GM23338 (cell line): ENCODE results near the gene VSTM2L. TPM values are rescaled to one million over a fixed set of nuclear protein-coding genes. Genes with fewer than 3 reads are reported as not detected.

ENCODE experiments used
- ATAC-seq: fragments of 200-7000 bp; cut with Tn5 transposase; 3 replicates; pipeline ENCODE4 v1.9.1; 2020
- DNase-seq: peaks from one replicate; pipeline ENCODE4 v3.0.0-alpha.2; 2015; ENCODE audit warnings: low spot score
- H2AFZ ChIP-seq: fragments of 200-600 bp; sonication (generic); 2 replicates; pipeline ENCODE4 v1.8.0; 2016; ENCODE audit warnings: antibody characterized with exemption, mild to moderate bottlenecking, moderate library complexity
- H3F3A ChIP-seq: fragments of 200-600 bp; sonication (generic); replicated peaks from 2 replicates; pipeline ENCODE4 v1.8.0; 2017; ENCODE audit warnings: antibody characterized with exemption, mixed run types, low read depth
- H3K27ac ChIP-seq: fragments of 200-600 bp; sonication (generic); 2 replicates; pipeline ENCODE4 v1.6.1; 2016; ENCODE audit warnings: low read depth
- H3K27me3 ChIP-seq: fragments of 200-600 bp; sonication (generic); 2 replicates; pipeline ENCODE4 v1.8.0; 2016; ENCODE audit warnings: mild to moderate bottlenecking, mixed run types, moderate library complexity; ENCODE audit not compliant: insufficient read depth
- H3K36me3 ChIP-seq: fragments of 200-600 bp; sonication (generic); 2 replicates; pipeline ENCODE4 v1.8.0; 2016; ENCODE audit warnings: mild to moderate bottlenecking; ENCODE audit not compliant: insufficient read depth
- H3K4me1 ChIP-seq: fragments of 200-600 bp; sonication (generic); 2 replicates; pipeline ENCODE4 v1.8.0; 2016; ENCODE audit warnings: mild to moderate bottlenecking, moderate library complexity; ENCODE audit not compliant: insufficient read depth
- H3K4me2 ChIP-seq: fragments of 200-600 bp; sonication (generic); 2 replicates; pipeline ENCODE4 v1.7.1; 2017; ENCODE audit warnings: mixed run types
- H3K4me3 ChIP-seq: fragments of 200-600 bp; sonication (generic); 2 replicates; pipeline ENCODE4 v1.6.1; 2016; ENCODE audit warnings: mixed run types
- H3K79me2 ChIP-seq: fragments of 200-600 bp; sonication (generic); replicated peaks from 2 replicates; pipeline ENCODE4 v1.8.0; 2017; ENCODE audit warnings: mild to moderate bottlenecking; ENCODE audit not compliant: insufficient read depth
- H3K9me2 ChIP-seq: fragments of 200-600 bp; sonication (generic); 2 replicates; pipeline ENCODE4 v1.8.0; 2017; ENCODE audit not compliant: insufficient read depth
- H4K20me1 ChIP-seq: fragments of 200-600 bp; sonication (generic); replicated peaks from 2 replicates; pipeline ENCODE4 v1.8.0; 2017; ENCODE audit warnings: mild to moderate bottlenecking; ENCODE audit not compliant: insufficient read depth
- H3K27ac Mint-ChIP-seq: 2 replicates; pipeline ENCODE4 v1.8.0; 2020; ENCODE audit warnings: inconsistent platforms, mild to moderate bottlenecking, moderate library complexity, mixed read lengths
- H3K27me3 Mint-ChIP-seq: 3 replicates; pipeline ENCODE4 v1.8.0; 2022; ENCODE audit warnings: low read depth, mild to moderate bottlenecking, moderate library complexity, mixed read lengths, inconsistent platforms; ENCODE audit not compliant: insufficient read depth, poor library complexity
- H3K36me3 Mint-ChIP-seq: 3 replicates; pipeline ENCODE4 v1.8.0; 2021; ENCODE audit warnings: low read depth, mild to moderate bottlenecking, inconsistent platforms, moderate library complexity, mixed read lengths
- H3K4me1 Mint-ChIP-seq: 3 replicates; pipeline ENCODE4 v1.8.0; 2020; ENCODE audit warnings: mild to moderate bottlenecking, inconsistent platforms, mixed read lengths
- H3K4me3 Mint-ChIP-seq: 3 replicates; pipeline ENCODE4 v1.8.0; 2021; ENCODE audit warnings: moderate library complexity, mild to moderate bottlenecking, inconsistent platforms, mixed read lengths
- H3K9me3 Mint-ChIP-seq: 3 replicates; pipeline ENCODE4 v1.8.0; 2020; ENCODE audit warnings: moderate library complexity, mild to moderate bottlenecking, inconsistent platforms, mixed read lengths
- CTCF ChIP-seq, 2 experiments: fragments of 200-600 bp in 1 of 2; sonication (generic) in 1 of 2; conservative IDR thresholded peaks; 2 replicates each; pipeline versions ENCODE4 v1.5.1 to v1.6.1; 2016 to 2017; ENCODE audit warnings: antibody characterized with exemption in 2 of 2, low read depth in 2 of 2, mild to moderate bottlenecking in 2 of 2, moderate library complexity in 1 of 2
- EZH2 ChIP-seq: fragments of 200-600 bp; sonication (generic); IDR thresholded peaks from one replicate; pipeline ENCODE4 v1.8.0; 2017; ENCODE audit warnings: antibody characterized with exemption, mild to moderate bottlenecking, low read depth; ENCODE audit not compliant: unreplicated experiment
- EZH2phosphoT487 ChIP-seq: fragments of 200-600 bp; sonication (generic); IDR thresholded peaks from one replicate; pipeline ENCODE4 v1.8.1; 2018; ENCODE audit warnings: antibody characterized with exemption; ENCODE audit not compliant: unreplicated experiment
- ZNF331 ChIP-seq: fragments of 250-450 bp; sonication (Bioruptor Pico); IDR thresholded peaks from 2 replicates; pipeline ENCODE4 v1.5.0; 2020; ENCODE audit warnings: low read depth, mild to moderate bottlenecking, moderate library complexity
- ZNF462 ChIP-seq: fragments of 250-450 bp; sonication (Bioruptor Pico); IDR thresholded peaks from 2 replicates; pipeline ENCODE4 v1.5.0; 2020; ENCODE audit warnings: mild to moderate bottlenecking, moderate library complexity
- polyA plus RNA-seq: library from polyadenylated mRNA; unstranded; fragments of >200 nt; fragmentation: Nextera tagmentation; extraction: Ambion mirVana; gene quantifications from 2 replicates; pipeline ENCODE4 v1.2.1, GENCODE V29; 2016
- total RNA-seq: library from RNA; depleted of rRNA; stranded (reverse); fragments of >200 nt; shearing (Covaris generic); gene quantifications from 2 replicates; pipeline ENCODE4 v1.2.3, GENCODE V29; 2014
- TF ChIP-seq, protein P1 (sequence below): IDR thresholded peaks from one replicate; pipeline ENCODE4 v1.6.1; 2018; ENCODE audit warnings: antibody characterized with exemption; ENCODE audit not compliant: unreplicated experiment
- TF ChIP-seq, protein P2 (sequence below): IDR thresholded peaks from 2 replicates; pipeline ENCODE4 v1.6.1; 2016; ENCODE audit warnings: antibody characterized with exemption

Gene VSTM2L
- total and polyA plus RNA-seq, 2 experiments from 2014 or later: 0.60 to 1.9 TPM

- Histone ChIP-seq H3K4me1 (no peaks in the 10 kb centered on the region), H3K79me2 (no peaks in the 10 kb centered on the region), H3K4me3 (no peak overlapping the region), H3K4me2 (no peak overlapping the region), H3K36me3 (no peaks in the 10 kb centered on the region), H3F3A (no peaks in the 10 kb centered on the region), H2AFZ (no peak overlapping the region), H3K27ac (no peak overlapping the region), H3K27me3 (no peaks in the 10 kb centered on the region), H3K9me2 (no peaks in the 10 kb centered on the region), H4K20me1 (no peaks in the 10 kb centered on the region)
- Mint-ChIP-seq H3K27ac (no peak overlapping the region), H3K27me3 (peaks cover 4% of the 10 kb centered on the region), H3K9me3 (no peaks in the 10 kb centered on the region), H3K4me3 (no peak overlapping the region), H3K36me3 (no peaks in the 10 kb centered on the region; the same call in 2 of the 3 replicates), H3K4me1 (peaks cover 6% of the 10 kb centered on the region)
- DNase-seq (no peak), ATAC-seq (no peak)
- no peak for TF ChIP-seq CTCF (conservative IDR thresholded peaks at IDR 0.05; ENCODE audit: low read depth in 2 of 2)
Observed at GRCh38 chr20:37893566-37894241, 9.2 kb upstream of the VSTM2L start.

- no peak overlapping the region for H3K4me3 Mint-ChIP-seq
- no peak overlapping the region for H3K4me2 ChIP-seq
- no peak overlapping the region for H2AFZ ChIP-seq
- no peaks in the 10 kb centered on the region for H3K27me3 ChIP-seq
- DNase-seq: no peak
- no peaks in the 10 kb centered on the region for H3K9me3 Mint-ChIP-seq
- H3K36me3 Mint-ChIP-seq: no peaks in the 10 kb centered on the region; the same call in 2 of the 3 replicates
- no peaks in the 10 kb centered on the region for H3K79me2 ChIP-seq
- H3K27ac ChIP-seq: no peak overlapping the region
- no peak overlapping the region for H3K4me3 ChIP-seq
- no peak overlapping the region for H3K27ac Mint-ChIP-seq
- H3K4me1 Mint-ChIP-seq: peaks cover 6% of the 10 kb centered on the region
- no peaks in the 10 kb centered on the region for H4K20me1 ChIP-seq
- H3K27me3 Mint-ChIP-seq: peaks cover 4% of the 10 kb centered on the region
- H3F3A ChIP-seq: no peaks in the 10 kb centered on the region
- ATAC-seq: no peak
- H3K36me3 ChIP-seq: no peaks in the 10 kb centered on the region
- H3K4me1 ChIP-seq: no peaks in the 10 kb centered on the region
- no peaks in the 10 kb centered on the region for H3K9me2 ChIP-seq
- TF ChIP-seq ZNF462 (CRISPR knock-in tag): no peak
- TF ChIP-seq, protein P1, sequence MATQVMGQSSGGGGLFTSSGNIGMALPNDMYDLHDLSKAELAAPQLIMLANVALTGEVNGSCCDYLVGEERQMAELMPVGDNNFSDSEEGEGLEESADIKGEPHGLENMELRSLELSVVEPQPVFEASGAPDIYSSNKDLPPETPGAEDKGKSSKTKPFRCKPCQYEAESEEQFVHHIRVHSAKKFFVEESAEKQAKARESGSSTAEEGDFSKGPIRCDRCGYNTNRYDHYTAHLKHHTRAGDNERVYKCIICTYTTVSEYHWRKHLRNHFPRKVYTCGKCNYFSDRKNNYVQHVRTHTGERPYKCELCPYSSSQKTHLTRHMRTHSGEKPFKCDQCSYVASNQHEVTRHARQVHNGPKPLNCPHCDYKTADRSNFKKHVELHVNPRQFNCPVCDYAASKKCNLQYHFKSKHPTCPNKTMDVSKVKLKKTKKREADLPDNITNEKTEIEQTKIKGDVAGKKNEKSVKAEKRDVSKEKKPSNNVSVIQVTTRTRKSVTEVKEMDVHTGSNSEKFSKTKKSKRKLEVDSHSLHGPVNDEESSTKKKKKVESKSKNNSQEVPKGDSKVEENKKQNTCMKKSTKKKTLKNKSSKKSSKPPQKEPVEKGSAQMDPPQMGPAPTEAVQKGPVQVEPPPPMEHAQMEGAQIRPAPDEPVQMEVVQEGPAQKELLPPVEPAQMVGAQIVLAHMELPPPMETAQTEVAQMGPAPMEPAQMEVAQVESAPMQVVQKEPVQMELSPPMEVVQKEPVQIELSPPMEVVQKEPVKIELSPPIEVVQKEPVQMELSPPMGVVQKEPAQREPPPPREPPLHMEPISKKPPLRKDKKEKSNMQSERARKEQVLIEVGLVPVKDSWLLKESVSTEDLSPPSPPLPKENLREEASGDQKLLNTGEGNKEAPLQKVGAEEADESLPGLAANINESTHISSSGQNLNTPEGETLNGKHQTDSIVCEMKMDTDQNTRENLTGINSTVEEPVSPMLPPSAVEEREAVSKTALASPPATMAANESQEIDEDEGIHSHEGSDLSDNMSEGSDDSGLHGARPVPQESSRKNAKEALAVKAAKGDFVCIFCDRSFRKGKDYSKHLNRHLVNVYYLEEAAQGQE: no peak
- TF ChIP-seq ZNF331: no peak
- TF ChIP-seq EZH2phosphoT487: no peak
- TF ChIP-seq, protein P2, sequence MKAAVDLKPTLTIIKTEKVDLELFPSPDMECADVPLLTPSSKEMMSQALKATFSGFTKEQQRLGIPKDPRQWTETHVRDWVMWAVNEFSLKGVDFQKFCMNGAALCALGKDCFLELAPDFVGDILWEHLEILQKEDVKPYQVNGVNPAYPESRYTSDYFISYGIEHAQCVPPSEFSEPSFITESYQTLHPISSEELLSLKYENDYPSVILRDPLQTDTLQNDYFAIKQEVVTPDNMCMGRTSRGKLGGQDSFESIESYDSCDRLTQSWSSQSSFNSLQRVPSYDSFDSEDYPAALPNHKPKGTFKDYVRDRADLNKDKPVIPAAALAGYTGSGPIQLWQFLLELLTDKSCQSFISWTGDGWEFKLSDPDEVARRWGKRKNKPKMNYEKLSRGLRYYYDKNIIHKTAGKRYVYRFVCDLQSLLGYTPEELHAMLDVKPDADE: no peak
- no peak for TF ChIP-seq EZH2
Observed at GRCh38 chr20:37894454-37894853, 8.5 kb upstream of the VSTM2L start.
